SK-N-SH (cell line): ENCODE data around the gene NAT8L.

Experiments used
- CTCF ChIP-seq: fragments of 200-600 bp; sonication (generic); IDR thresholded peaks from 2 replicates; pipeline ENCODE4 v1.6.1; 2017; ENCODE audit warnings: antibody characterized with exemption, mild to moderate bottlenecking, moderate library complexity
- EP300 ChIP-seq, 2 experiments: IDR thresholded peaks; 2 replicates each; pipeline versions ENCODE4 v1.4.0 to v1.6.1; 2012; ENCODE audit warnings: borderline replicate concordance in 1 of 2, low read depth in 1 of 2, low read length in 1 of 2

DNA sequence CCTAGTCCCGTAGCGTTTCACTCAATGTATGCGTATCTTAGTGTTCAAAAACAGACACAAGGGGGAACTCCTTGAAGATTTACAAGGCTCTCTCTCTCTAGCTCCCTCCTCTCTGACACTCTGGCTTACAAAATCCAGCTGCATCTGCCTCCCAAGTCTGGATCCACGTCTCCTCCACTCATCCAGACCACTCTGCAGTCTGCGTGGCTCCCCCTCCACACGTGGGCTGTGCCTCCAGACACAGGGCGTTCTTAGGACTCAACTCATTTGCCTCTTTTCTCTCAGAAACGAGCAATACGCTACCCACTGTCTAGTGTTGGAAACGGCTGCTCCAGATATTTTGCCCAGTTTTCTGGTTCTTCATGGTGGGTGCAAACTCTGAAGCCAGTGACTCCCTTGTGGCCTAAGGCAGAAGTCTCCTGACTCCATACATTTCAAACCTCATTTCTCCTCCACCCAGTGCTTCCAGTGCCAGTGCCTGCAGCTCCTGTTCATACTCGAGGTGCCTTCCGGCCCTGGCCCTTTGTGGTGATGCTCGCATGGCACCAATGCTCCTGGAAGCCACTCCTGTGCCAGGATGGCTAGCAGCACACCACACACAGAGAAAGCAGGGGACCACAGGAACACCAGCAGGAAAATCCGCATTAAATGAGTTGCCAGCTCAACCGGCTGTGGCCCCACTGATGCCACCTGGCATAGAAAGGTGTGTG lies 24.1 kb downstream of the NAT8L start:
- TF ChIP-seq EP300 (IDR thresholded peaks at IDR 0.05; ENCODE audit: borderline replicate concordance in 1 of 2, low read depth in 1 of 2, low read length in 1 of 2) (no peak), CTCF (no peak)
